Body of pancreas (tissue), 4 donors: ENCODE data around the gene SPOCK1. TPM values are rescaled to one million over a fixed set of nuclear protein-coding genes. Genes with fewer than 3 reads are reported as not detected.

ENCODE experiments used
- ATAC-seq: fragments of 150-250 bp; one replicate; pipeline ENCODE4 v1.9.1; 2016
- DNase-seq, 4 donors: peaks; one replicate each; pipeline ENCODE4 v3.0.0-alpha.2; 2019
- H3K27ac ChIP-seq, 4 donors: fragments of 200-600 bp; sonication (generic); 1 replicate in 3 of 4; 2 replicates in 1 of 4; pipeline versions ENCODE4 v1.5.1 to v1.6.1; 2016 to 2019; ENCODE audit warnings: mild to moderate bottlenecking in 1 of 4, mixed read lengths in 1 of 4, moderate library complexity in 1 of 4
- H3K27me3 ChIP-seq, 2 donors: fragments of 200-600 bp; sonication (generic); one replicate each; pipeline ENCODE4 v1.6.0; 2016; ENCODE audit warnings: mild to moderate bottlenecking in 1 of 2
- H3K36me3 ChIP-seq, 2 donors: fragments of 200-600 bp; sonication (generic); replicated peaks in 1 of 2; 2 replicates each; pipeline ENCODE4 v1.5.1; 2016; ENCODE audit warnings: low read depth in 2 of 2; ENCODE audit not compliant: insufficient read depth in 1 of 2
- H3K4me1 ChIP-seq: fragments of 200-600 bp; sonication (generic); one replicate; pipeline ENCODE4 v1.6.0; 2016
- H3K4me3 ChIP-seq, 2 donors: fragments of 200-600 bp; sonication (generic); 1 replicate in 1 of 2; 2 replicates in 1 of 2; pipeline ENCODE4 v1.5.1; 2016 to 2019
- H3K9me3 ChIP-seq, 3 donors: fragments of 200-600 bp; sonication (generic); 1 replicate in 2 of 3; 2 replicates in 1 of 3; pipeline ENCODE4 v1.5.1; 2016
- POLR2A ChIP-seq, 3 donors: fragments of 450-650 bp; IDR thresholded peaks; one replicate each; pipeline ENCODE4 v1.6.1; 2016; ENCODE audit warnings: antibody characterized with exemption in 3 of 3, mild to moderate bottlenecking in 2 of 3
- WGBS, 2 donors: methylation state at CpG; one replicate each; pipeline ENCODE4 v1.1.5; 2017; 5-methylcytosine and 5-hydroxymethylcytosine counted together
- intact Hi-C: fragments of 100-400 bp; cut with DNase I; formaldehyde crosslinking; loops from one replicate; pipeline ENCODE4 v1.15.1; 2023
- total RNA-seq, 2 donors: library from RNA; depleted of rRNA; stranded (reverse); fragments of >200 nt; gene quantifications; one replicate each; pipeline ENCODE4 v1.1.0, GENCODE V29; 2016
- TF ChIP-seq, protein P1 (sequence below), 7 experiments: fragments of 450-650 bp in 4 of 7; fragments of 200-600 bp in 3 of 7; sonication (generic) in 3 of 7; IDR thresholded peaks; one replicate each; pipeline ENCODE4 v1.5.1; 2016 to 2019; ENCODE audit warnings: antibody characterized with exemption in 7 of 7

SPOCK1 gene
- total RNA-seq, 2 donors from 2014 or later = 22.4 to 30.6 TPM

- DNase-seq = no peak
- WGBS, 2 donors = 90 to 95% methylated on average over 3 of the region's 3 CpGs
- no peaks in the 10 kb centered on the region for H3K4me1 ChIP-seq
Measured at GRCh38 chr5:137097203-137097602, 401.9 kb downstream of the SPOCK1 start.

GRCh38 chr5:137096149-137097103 lies 402.7 kb downstream of the SPOCK1 start:
- WGBS, 2 donors = 88 to 91% methylated on average over 6 of the region's 6 CpGs
- no peaks in the 10 kb centered on the region for H3K9me3 ChIP-seq
- TF ChIP-seq POLR2A (IDR thresholded peaks at IDR 0.05) = no peak
- TF ChIP-seq, protein P1, sequence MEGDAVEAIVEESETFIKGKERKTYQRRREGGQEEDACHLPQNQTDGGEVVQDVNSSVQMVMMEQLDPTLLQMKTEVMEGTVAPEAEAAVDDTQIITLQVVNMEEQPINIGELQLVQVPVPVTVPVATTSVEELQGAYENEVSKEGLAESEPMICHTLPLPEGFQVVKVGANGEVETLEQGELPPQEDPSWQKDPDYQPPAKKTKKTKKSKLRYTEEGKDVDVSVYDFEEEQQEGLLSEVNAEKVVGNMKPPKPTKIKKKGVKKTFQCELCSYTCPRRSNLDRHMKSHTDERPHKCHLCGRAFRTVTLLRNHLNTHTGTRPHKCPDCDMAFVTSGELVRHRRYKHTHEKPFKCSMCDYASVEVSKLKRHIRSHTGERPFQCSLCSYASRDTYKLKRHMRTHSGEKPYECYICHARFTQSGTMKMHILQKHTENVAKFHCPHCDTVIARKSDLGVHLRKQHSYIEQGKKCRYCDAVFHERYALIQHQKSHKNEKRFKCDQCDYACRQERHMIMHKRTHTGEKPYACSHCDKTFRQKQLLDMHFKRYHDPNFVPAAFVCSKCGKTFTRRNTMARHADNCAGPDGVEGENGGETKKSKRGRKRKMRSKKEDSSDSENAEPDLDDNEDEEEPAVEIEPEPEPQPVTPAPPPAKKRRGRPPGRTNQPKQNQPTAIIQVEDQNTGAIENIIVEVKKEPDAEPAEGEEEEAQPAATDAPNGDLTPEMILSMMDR (IDR thresholded peaks at IDR 0.05) = no peak
- no peak overlapping the region for H3K4me3 ChIP-seq
- no peak overlapping the region for H3K27ac ChIP-seq
- intact Hi-C loops = no loop called here
- no peaks in the 10 kb centered on the region for H3K4me1 ChIP-seq
- DNase-seq = no peak
- no peaks in the 10 kb centered on the region for H3K27me3 ChIP-seq
- H3K36me3 ChIP-seq = no peaks in the 10 kb centered on the region
- ATAC-seq = no peak

More at GRCh38 chr5:137097203-137097602, 401.9 kb downstream of the SPOCK1 start:
- TF ChIP-seq, protein P1 (IDR thresholded peaks at IDR 0.05) = no peak
- TF ChIP-seq POLR2A (IDR thresholded peaks at IDR 0.05) = no peak
- ATAC-seq = no peak
- Histone ChIP-seq H3K9me3 (no peaks in the 10 kb centered on the region), H3K27ac (no peak overlapping the region), H3K4me3 (no peak overlapping the region), H3K36me3 (no peaks in the 10 kb centered on the region), H3K27me3 (no peaks in the 10 kb centered on the region)
- intact Hi-C loops = no loop called here

DNA sequence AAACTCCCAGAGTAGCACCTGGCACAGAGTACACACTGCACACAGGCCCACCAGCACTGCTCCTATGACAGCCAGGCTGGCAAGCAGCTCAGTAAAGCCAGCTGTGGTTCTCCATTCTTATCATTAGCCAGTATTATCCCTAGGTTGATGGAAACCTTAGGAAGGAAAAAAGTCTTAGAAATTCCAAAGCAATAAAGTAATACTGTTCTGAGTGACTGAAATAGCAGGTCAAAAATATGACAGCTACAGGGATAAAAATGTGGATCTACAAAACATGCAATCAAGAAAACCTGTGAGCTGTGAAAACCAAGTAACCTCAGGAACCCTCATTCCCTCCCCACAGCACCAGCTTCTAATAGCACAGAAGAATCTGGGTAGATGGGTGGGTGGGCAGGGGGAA lies 403.5 kb downstream of the SPOCK1 start:
- H3K27ac ChIP-seq = no peak overlapping the region
- DNase-seq (no peak), ATAC-seq (no peak)
- H3K36me3 ChIP-seq = no peaks in the 10 kb centered on the region
- H3K4me1 ChIP-seq = no peaks in the 10 kb centered on the region
- TF ChIP-seq, protein P1 (IDR thresholded peaks at IDR 0.05) = no peak
- no peak for TF ChIP-seq POLR2A (IDR thresholded peaks at IDR 0.05)
- intact Hi-C loops = no loop called here
- H3K27me3 ChIP-seq = no peaks in the 10 kb centered on the region
- H3K4me3 ChIP-seq = no peak overlapping the region
- no peaks in the 10 kb centered on the region for H3K9me3 ChIP-seq

DNA sequence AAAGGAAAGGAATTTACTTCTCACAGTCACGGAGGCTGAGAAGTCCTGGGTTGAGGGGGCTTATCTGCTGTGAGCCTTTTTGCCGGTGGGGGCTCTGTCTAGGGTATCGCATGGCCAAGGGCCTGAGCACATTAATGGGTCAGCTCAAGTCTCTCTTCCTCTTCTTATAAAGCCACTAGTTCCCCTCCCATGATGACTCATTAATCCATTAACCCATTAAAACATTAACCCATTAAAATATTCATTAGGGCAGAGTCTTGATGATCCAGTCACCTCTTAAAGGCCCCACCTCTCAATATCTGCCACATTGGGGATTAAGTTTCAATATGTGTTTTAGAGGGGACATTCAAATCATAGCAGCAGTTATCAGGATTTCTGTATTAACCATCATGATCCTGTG lies 406.3 kb downstream of the SPOCK1 start:
- no peak overlapping the region for H3K27ac ChIP-seq
- H3K27me3 ChIP-seq = no peaks in the 10 kb centered on the region
- no peak overlapping the region for H3K4me3 ChIP-seq
- WGBS, 2 donors = 71 to 89% methylated on average over 3 of the region's 3 CpGs
- no peaks in the 10 kb centered on the region for H3K4me1 ChIP-seq
- ATAC-seq (no peak), DNase-seq (no peak)
- no peaks in the 10 kb centered on the region for H3K36me3 ChIP-seq
- TF ChIP-seq POLR2A (IDR thresholded peaks at IDR 0.05) = no peak
- TF ChIP-seq, protein P1 (IDR thresholded peaks at IDR 0.05) = no peak
- intact Hi-C loops = no loop called here
- H3K9me3 ChIP-seq = no peaks in the 10 kb centered on the region
